GM13976 (cell line): ENCODE measurements around the gene DYRK4.

Experiments used
- DNase-seq: peaks from one replicate; pipeline ENCODE4 v3.0.0; 2012; ENCODE audit warnings: low spot score
- in situ Hi-C: fragments of 300-500 bp; cut with MboI; formaldehyde crosslinking; loops from one replicate; pipeline ENCODE4 v1.12.0; 2022; ENCODE audit warnings: low sequenced_read_pairs, mixed read lengths, inconsistent platforms; ENCODE audit not compliant: unreplicated experiment
- TF ChIP-seq, protein P1 (sequence below): IDR thresholded peaks from 2 replicates; pipeline ENCODE4 v1.5.1; 2012; ENCODE audit warnings: borderline replicate concordance, mild to moderate bottlenecking; ENCODE audit not compliant: insufficient read depth; ENCODE audit errors: extremely low read depth, missing control alignments, control extremely low read depth

The DYRK4 gene

DNA sequence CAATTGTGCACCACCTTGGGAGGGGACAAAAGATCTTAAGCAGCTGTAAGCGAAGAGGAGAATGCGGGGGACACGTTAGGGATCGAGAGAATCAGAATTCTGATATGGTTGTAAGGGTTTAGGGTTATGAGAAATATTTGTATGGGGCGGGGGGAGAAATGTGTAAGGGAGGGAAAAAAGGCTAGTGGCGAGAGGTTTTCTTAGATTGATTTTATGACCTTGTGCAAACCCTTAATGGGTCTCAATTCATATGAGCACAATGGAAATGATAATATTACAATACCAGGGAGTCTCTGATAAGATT lies 87.3 kb downstream of the DYRK4 start:
- TF ChIP-seq, protein P1, sequence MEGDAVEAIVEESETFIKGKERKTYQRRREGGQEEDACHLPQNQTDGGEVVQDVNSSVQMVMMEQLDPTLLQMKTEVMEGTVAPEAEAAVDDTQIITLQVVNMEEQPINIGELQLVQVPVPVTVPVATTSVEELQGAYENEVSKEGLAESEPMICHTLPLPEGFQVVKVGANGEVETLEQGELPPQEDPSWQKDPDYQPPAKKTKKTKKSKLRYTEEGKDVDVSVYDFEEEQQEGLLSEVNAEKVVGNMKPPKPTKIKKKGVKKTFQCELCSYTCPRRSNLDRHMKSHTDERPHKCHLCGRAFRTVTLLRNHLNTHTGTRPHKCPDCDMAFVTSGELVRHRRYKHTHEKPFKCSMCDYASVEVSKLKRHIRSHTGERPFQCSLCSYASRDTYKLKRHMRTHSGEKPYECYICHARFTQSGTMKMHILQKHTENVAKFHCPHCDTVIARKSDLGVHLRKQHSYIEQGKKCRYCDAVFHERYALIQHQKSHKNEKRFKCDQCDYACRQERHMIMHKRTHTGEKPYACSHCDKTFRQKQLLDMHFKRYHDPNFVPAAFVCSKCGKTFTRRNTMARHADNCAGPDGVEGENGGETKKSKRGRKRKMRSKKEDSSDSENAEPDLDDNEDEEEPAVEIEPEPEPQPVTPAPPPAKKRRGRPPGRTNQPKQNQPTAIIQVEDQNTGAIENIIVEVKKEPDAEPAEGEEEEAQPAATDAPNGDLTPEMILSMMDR: no peak
- in situ Hi-C loops: no loop called here
- no peak for DNase-seq

DNA sequence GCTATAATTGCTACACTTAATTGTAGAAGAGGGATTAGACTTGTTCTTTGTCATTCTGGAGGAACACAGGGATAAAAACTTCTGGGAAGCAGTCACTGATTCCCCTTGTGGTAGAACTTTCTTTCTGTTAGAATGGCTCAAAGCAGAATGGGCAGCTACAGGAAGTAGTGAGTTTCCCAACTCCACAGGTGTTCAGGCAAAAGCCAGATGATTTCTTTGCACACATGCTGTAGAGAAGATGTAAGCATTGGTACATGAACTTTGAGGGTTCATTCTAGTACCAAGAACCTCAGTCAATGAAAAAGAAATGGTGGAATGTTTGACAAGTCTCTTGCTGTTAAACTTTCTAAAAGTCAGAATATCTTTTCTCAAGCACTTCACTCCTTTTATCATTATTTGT lies 91.2 kb downstream of the DYRK4 start:
- DNase-seq: no peak
- in situ Hi-C loops: no loop called here
- TF ChIP-seq, protein P1: no peak

DNA sequence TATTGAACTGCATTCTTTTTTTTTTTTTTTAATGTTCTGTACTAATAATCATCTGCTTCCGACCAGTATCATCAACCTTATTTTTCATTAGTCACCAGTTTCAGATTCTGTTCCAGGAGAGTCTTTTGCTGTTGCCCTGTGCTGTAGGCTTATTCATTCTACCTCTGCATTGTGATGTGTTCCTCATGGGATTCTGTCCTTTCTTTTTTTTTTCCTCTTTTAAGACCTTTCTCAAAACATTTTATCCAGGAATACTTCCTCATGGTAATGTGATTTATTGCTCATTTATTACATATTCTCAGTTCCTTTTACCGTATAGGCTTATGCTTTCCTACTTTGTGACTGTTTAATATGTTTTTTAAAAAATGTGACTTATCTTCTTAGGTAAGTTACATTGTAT lies 91.7 kb downstream of the DYRK4 start:
- TF ChIP-seq, protein P1: no peak
- in situ Hi-C loops: no loop called here
- DNase-seq: no peak
